HCT116 (cell line): ENCODE measurements around the gene NLRP5. TPM values are rescaled to one million over a fixed set of nuclear protein-coding genes. Genes with fewer than 3 reads are reported as not detected.

ENCODE experiments used
- ATAC-seq: fragments of 200-7000 bp; cut with Tn5 transposase; 2 replicates; pipeline ENCODE4 v1.9.1; 2020; ENCODE audit warnings: mild to moderate bottlenecking, moderate library complexity
- BruUV-seq: library from RNA; stranded (reverse); fragments of 400-500 nt; replicated peaks from 2 replicates; lab custom pipeline; 2021; lab: Mats Ljungman, UMichigan
- CTCF ChIA-PET: fragments of 300-600 bp; sonication (Branson Sonifier 250); formaldehyde crosslinking; loops from one replicate; lab custom pipeline; 2021; ENCODE audit warnings: antibody characterized with exemption; lab: Charles Lee
- POLR2A ChIA-PET: fragments of 300-600, 350-600 bp; sonication (Branson Sonifier 250); formaldehyde crosslinking; loops from one replicate; lab custom pipeline; 2021; ENCODE audit warnings: antibody characterized with exemption; lab: Charles Lee
- RAD21 ChIA-PET, 2 experiments: fragments of 300-600 bp; sonication (Branson Sonifier 250); formaldehyde crosslinking; loops; one replicate each; lab custom pipeline; 2023; ENCODE audit warnings: low total read pairs in 2 of 2; ENCODE audit not compliant: uncharacterized antibody in 2 of 2, unreplicated experiment in 2 of 2, low non-redundant PET in 1 of 2; lab: Charles Lee
- DNase-seq: peaks from one replicate; pipeline ENCODE4 v3.0.0-alpha.2; 2010; ENCODE audit warnings: low read depth, low spot score
- H2AFZ ChIP-seq: fragments of 200-600 bp; shearing (Covaris generic), sonication (generic); 2 replicates; pipeline ENCODE4 v1.6.1; 2017; ENCODE audit warnings: low read depth, mixed run types, mixed read lengths, antibody characterized with exemption, low read length; ENCODE audit not compliant: poor library complexity, severe bottlenecking
- H3K27ac ChIP-seq: 2 replicates; pipeline ENCODE4 v1.5.1; 2012; ENCODE audit warnings: low read depth, low read length
- H3K27me3 ChIP-seq: fragments of 200-600 bp; sonication (generic); 2 replicates; pipeline ENCODE4 v1.6.1; 2016; ENCODE audit warnings: mixed run types, low read length, mixed read lengths; ENCODE audit not compliant: insufficient read depth
- H3K36me3 ChIP-seq, 2 experiments: fragments of 200-500 bp in 1 of 2; fragments of 200-600 bp in 1 of 2; sonication (Bioruptor generic) in 1 of 2; sonication (generic) in 1 of 2; 2 replicates each; pipeline versions ENCODE4 v1.5.1 to v1.6.1; 2014 to 2016; ENCODE audit warnings: low read length in 2 of 2, inconsistent platforms in 1 of 2, mixed read lengths in 1 of 2, mixed run types in 1 of 2; ENCODE audit not compliant: insufficient read depth in 2 of 2, control insufficient read depth in 1 of 2
- H3K4me1 ChIP-seq, 2 experiments: fragments of 200-600 bp in 1 of 2; sonication (generic) in 1 of 2; 2 replicates each; pipeline versions ENCODE4 v1.5.1 to v1.6.1; 2012 to 2017; ENCODE audit warnings: low read length in 2 of 2, inconsistent platforms in 1 of 2, mild to moderate bottlenecking in 1 of 2, mixed read lengths in 1 of 2, mixed run types in 1 of 2, moderate library complexity in 1 of 2; ENCODE audit not compliant: insufficient read depth in 2 of 2, control insufficient read depth in 1 of 2
- H3K4me2 ChIP-seq: fragments of 200-600 bp; sonication (generic); 2 replicates; pipeline ENCODE4 v1.6.1; 2017; ENCODE audit warnings: mixed run types, low read length, mixed read lengths
- H3K4me3 ChIP-seq, 2 experiments: fragments of 200-600 bp in 1 of 2; sonication (generic) in 1 of 2; replicated peaks in 1 of 2; 2 replicates each; pipeline ENCODE4 v1.5.1; 2011 to 2016; ENCODE audit warnings: low read length in 2 of 2, control low read depth in 1 of 2, low read depth in 1 of 2, mild to moderate bottlenecking in 1 of 2, mixed read lengths in 1 of 2, mixed run types in 1 of 2
- H3K79me2 ChIP-seq: fragments of 200-600 bp; sonication (generic); 2 replicates; pipeline ENCODE4 v1.6.1; 2017; ENCODE audit warnings: mild to moderate bottlenecking, mixed run types, low read length, moderate library complexity, mixed read lengths; ENCODE audit not compliant: insufficient read depth
- H3K9ac ChIP-seq: fragments of 200-600 bp; sonication (generic); 2 replicates; pipeline ENCODE4 v1.6.1; 2016; ENCODE audit warnings: low read length, mixed read lengths
- H3K9me2 ChIP-seq: fragments of 200-600 bp; sonication (generic), shearing (Covaris generic); 2 replicates; pipeline ENCODE4 v1.6.1; 2017; ENCODE audit warnings: mixed run types, mild to moderate bottlenecking, moderate library complexity; ENCODE audit not compliant: insufficient read depth
- H3K9me3 ChIP-seq, 2 experiments: fragments of 200-500 bp in 1 of 2; fragments of 200-600 bp in 1 of 2; sonication (Bioruptor generic) in 1 of 2; sonication (generic) in 1 of 2; 2 replicates each; pipeline ENCODE4 v1.6.1; 2014 to 2017; ENCODE audit warnings: low read length in 2 of 2, mixed read lengths in 2 of 2, inconsistent platforms in 1 of 2, low read depth in 1 of 2, mild to moderate bottlenecking in 1 of 2, mixed run types in 1 of 2, moderate library complexity in 1 of 2; ENCODE audit not compliant: control insufficient read depth in 1 of 2, insufficient read depth in 1 of 2
- H4K20me1 ChIP-seq: fragments of 200-600 bp; sonication (generic), shearing (Covaris generic); 2 replicates; pipeline ENCODE4 v1.6.1; 2017; ENCODE audit warnings: mixed run types, mild to moderate bottlenecking, moderate library complexity; ENCODE audit not compliant: insufficient read depth
- CEBPB ChIP-seq: IDR thresholded peaks from 2 replicates; pipeline ENCODE4 v1.6.1; 2012; ENCODE audit warnings: low read depth
- EGR1 ChIP-seq: IDR thresholded peaks from 2 replicates; pipeline ENCODE4 v1.6.1; 2012; ENCODE audit warnings: low read depth
- ELF1 ChIP-seq: IDR thresholded peaks from 2 replicates; pipeline ENCODE4 v1.6.1; 2012; ENCODE audit warnings: low read depth, borderline replicate concordance
- EZH2 ChIP-seq: fragments of 200-600 bp; sonication (generic); IDR thresholded peaks from 2 replicates; pipeline ENCODE4 v1.6.1; 2017; ENCODE audit warnings: antibody characterized with exemption, mixed run types
- EZH2phosphoT487 ChIP-seq: fragments of 200-600 bp; IDR thresholded peaks from 2 replicates; pipeline ENCODE4 v1.6.1; 2018; ENCODE audit warnings: antibody characterized with exemption, borderline replicate concordance
- FOSL1 ChIP-seq: IDR thresholded peaks from 2 replicates; pipeline ENCODE4 v1.6.1; 2012; ENCODE audit warnings: low read depth
- JUND ChIP-seq: IDR thresholded peaks from 2 replicates; pipeline ENCODE4 v1.6.1; 2012
- POLR2AphosphoS5 ChIP-seq: IDR thresholded peaks from 2 replicates; pipeline ENCODE4 v1.6.1; 2011; ENCODE audit warnings: mild to moderate bottlenecking, low read depth, low read length, moderate library complexity
- RAD21 ChIP-seq: IDR thresholded peaks from 2 replicates; pipeline ENCODE4 v1.6.1; 2012; ENCODE audit warnings: low read depth, mild to moderate bottlenecking
- SP1 ChIP-seq: IDR thresholded peaks from 2 replicates; pipeline ENCODE4 v1.6.1; 2012; ENCODE audit warnings: low read depth
- SRF ChIP-seq: IDR thresholded peaks from 2 replicates; pipeline ENCODE4 v1.6.1; 2012; ENCODE audit warnings: low read depth
- YY1 ChIP-seq: IDR thresholded peaks from 2 replicates; pipeline ENCODE4 v1.6.1; 2011; ENCODE audit warnings: low read length, low read depth, moderate library complexity, mild to moderate bottlenecking; ENCODE audit not compliant: insufficient replicate concordance; ENCODE audit errors: extremely low read depth
- ZFX ChIP-seq: fragments of 450-650 bp; IDR thresholded peaks from 2 replicates; pipeline ENCODE4 v1.6.1; 2017
- intact Hi-C: fragments of 100-400 bp; cut with micrococcal nuclease; formaldehyde crosslinking; loops from 2 replicates; pipeline ENCODE4 v1.10.0; 2022
- total RNA-seq: library from RNA; stranded (reverse); gene quantifications from one replicate; pipeline ENCODE4 v1.2.1, GENCODE V29; 2021; ENCODE audit not compliant: unreplicated experiment
- TF ChIP-seq, protein P1 (sequence below): IDR thresholded peaks from 2 replicates; pipeline ENCODE4 v1.6.1; 2012
- TF ChIP-seq, protein P2 (sequence below): IDR thresholded peaks from 2 replicates; pipeline ENCODE4 v1.6.1; 2012; ENCODE audit warnings: low read depth

Gene NLRP5
- total RNA-seq, 1 experiment from 2014 or later, result 0.30 TPM

GRCh38 chr19:55990831-55991230 lies 4.3 kb downstream of the NLRP5 start:
- no peak overlapping the region for H3K4me2 ChIP-seq
- intact Hi-C loops, result no loop called here
- no peak overlapping the region for H3K9ac ChIP-seq
- ATAC-seq (no peak), DNase-seq (no peak)
- no peaks in the 10 kb centered on the region for H3K4me1 ChIP-seq
- CTCF ChIA-PET, result no interaction called here
- POLR2A ChIA-PET, result no interaction called here
- H2AFZ ChIP-seq, result no peak overlapping the region
- 0 out of 2 replicates have a peak, but pooled peaks cover 10% of the 10 kb centered on the region for H3K27me3 ChIP-seq
- no peaks in the 10 kb centered on the region for H3K9me3 ChIP-seq
- H3K9me2 ChIP-seq, result no peaks in the 10 kb centered on the region
- RAD21 ChIA-PET, result no interaction called here
- TF ChIP-seq CEBPB (no peak), SP1 (no peak)
- TF ChIP-seq, protein P1, sequence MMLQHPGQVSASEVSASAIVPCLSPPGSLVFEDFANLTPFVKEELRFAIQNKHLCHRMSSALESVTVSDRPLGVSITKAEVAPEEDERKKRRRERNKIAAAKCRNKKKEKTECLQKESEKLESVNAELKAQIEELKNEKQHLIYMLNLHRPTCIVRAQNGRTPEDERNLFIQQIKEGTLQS, result no peak
- H3K27ac ChIP-seq, result no peak overlapping the region
- H3K79me2 ChIP-seq, result no peaks in the 10 kb centered on the region
- H4K20me1 ChIP-seq, result no peaks in the 10 kb centered on the region
- BruUV-seq, result no TSS peak
- no peak overlapping the region for H3K4me3 ChIP-seq
- no peaks in the 10 kb centered on the region for H3K36me3 ChIP-seq

- H3K9me2 ChIP-seq, result no peaks in the 10 kb centered on the region
- CTCF ChIA-PET, result no interaction called here
- TF ChIP-seq YY1 (no peak), FOSL1 (no peak), EGR1 (no peak), ELF1 (no peak), EZH2phosphoT487 (no peak), SRF (no peak), POLR2AphosphoS5 (no peak), ZFX (no peak), JUND (no peak), EZH2 (no peak), RAD21 (no peak)
- TF ChIP-seq, protein P2, sequence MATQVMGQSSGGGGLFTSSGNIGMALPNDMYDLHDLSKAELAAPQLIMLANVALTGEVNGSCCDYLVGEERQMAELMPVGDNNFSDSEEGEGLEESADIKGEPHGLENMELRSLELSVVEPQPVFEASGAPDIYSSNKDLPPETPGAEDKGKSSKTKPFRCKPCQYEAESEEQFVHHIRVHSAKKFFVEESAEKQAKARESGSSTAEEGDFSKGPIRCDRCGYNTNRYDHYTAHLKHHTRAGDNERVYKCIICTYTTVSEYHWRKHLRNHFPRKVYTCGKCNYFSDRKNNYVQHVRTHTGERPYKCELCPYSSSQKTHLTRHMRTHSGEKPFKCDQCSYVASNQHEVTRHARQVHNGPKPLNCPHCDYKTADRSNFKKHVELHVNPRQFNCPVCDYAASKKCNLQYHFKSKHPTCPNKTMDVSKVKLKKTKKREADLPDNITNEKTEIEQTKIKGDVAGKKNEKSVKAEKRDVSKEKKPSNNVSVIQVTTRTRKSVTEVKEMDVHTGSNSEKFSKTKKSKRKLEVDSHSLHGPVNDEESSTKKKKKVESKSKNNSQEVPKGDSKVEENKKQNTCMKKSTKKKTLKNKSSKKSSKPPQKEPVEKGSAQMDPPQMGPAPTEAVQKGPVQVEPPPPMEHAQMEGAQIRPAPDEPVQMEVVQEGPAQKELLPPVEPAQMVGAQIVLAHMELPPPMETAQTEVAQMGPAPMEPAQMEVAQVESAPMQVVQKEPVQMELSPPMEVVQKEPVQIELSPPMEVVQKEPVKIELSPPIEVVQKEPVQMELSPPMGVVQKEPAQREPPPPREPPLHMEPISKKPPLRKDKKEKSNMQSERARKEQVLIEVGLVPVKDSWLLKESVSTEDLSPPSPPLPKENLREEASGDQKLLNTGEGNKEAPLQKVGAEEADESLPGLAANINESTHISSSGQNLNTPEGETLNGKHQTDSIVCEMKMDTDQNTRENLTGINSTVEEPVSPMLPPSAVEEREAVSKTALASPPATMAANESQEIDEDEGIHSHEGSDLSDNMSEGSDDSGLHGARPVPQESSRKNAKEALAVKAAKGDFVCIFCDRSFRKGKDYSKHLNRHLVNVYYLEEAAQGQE, result no peak
- DNase-seq (no peak), ATAC-seq (no peak)
- H3K4me1 ChIP-seq, result no peaks in the 10 kb centered on the region
- no peaks in the 10 kb centered on the region for H3K79me2 ChIP-seq
- 0 out of 2 replicates have a peak, but pooled peaks cover 10% of the 10 kb centered on the region for H3K27me3 ChIP-seq
- no peak overlapping the region for H3K27ac ChIP-seq
- H3K4me3 ChIP-seq, result no peak overlapping the region
- POLR2A ChIA-PET, result no interaction called here
- intact Hi-C loops, result no loop called here
- H2AFZ ChIP-seq, result no peak overlapping the region
- H4K20me1 ChIP-seq, result no peaks in the 10 kb centered on the region
- H3K9me3 ChIP-seq, result no peaks in the 10 kb centered on the region
- H3K4me2 ChIP-seq, result no peak overlapping the region
- BruUV-seq, result no TSS peak
- no peaks in the 10 kb centered on the region for H3K36me3 ChIP-seq
- H3K9ac ChIP-seq, result no peak overlapping the region
- RAD21 ChIA-PET, result no interaction called here
Observed at GRCh38 chr19:55993492-55993891, 6.9 kb downstream of the NLRP5 start.
